Loucy (cell line): ENCODE results near the gene CAPN9.

ENCODE experiments used
- H2AFZ ChIP-seq: fragments of 200-600 bp; sonication (generic); 2 replicates; pipeline ENCODE4 v1.6.0; 2016; ENCODE audit warnings: antibody characterized with exemption, mild to moderate bottlenecking, low read length, moderate library complexity
- H3F3A ChIP-seq: fragments of 200-600 bp; 2 replicates; pipeline ENCODE4 v1.6.0; 2016; ENCODE audit warnings: antibody characterized with exemption, low read depth, mild to moderate bottlenecking
- H3K27me3 ChIP-seq: fragments of 200-600 bp; sonication (generic); 2 replicates; pipeline ENCODE4 v1.6.1; 2014; ENCODE audit warnings: low read length, mild to moderate bottlenecking; ENCODE audit not compliant: insufficient read depth, poor library complexity, severe bottlenecking
- H3K36me3 ChIP-seq: fragments of 200-600 bp; sonication (generic); 2 replicates; pipeline ENCODE4 v1.6.1; 2016; ENCODE audit warnings: low read length; ENCODE audit not compliant: insufficient read depth
- H3K4me1 ChIP-seq: fragments of 200-600 bp; sonication (generic); 2 replicates; pipeline ENCODE4 v1.5.1; 2014; ENCODE audit warnings: low read length, mild to moderate bottlenecking; ENCODE audit not compliant: insufficient read depth, poor library complexity, severe bottlenecking
- H3K4me2 ChIP-seq: fragments of 200-600 bp; sonication (generic); 2 replicates; pipeline ENCODE4 v1.6.0; 2014; ENCODE audit warnings: antibody characterized with exemption, low read length, low read depth, mild to moderate bottlenecking; ENCODE audit not compliant: poor library complexity, severe bottlenecking
- H3K4me3 ChIP-seq: fragments of 200-600 bp; sonication (generic); 2 replicates; pipeline ENCODE4 v1.5.1; 2014; ENCODE audit warnings: low read length, mild to moderate bottlenecking, mixed read lengths; ENCODE audit not compliant: poor library complexity, severe bottlenecking
- H3K79me2 ChIP-seq: fragments of 200-600 bp; sonication (generic); 2 replicates; pipeline ENCODE4 v1.6.1; 2014; ENCODE audit warnings: low read length; ENCODE audit not compliant: insufficient read depth
- H3K9ac ChIP-seq: fragments of 200-600 bp; sonication (generic); 2 replicates; pipeline ENCODE4 v1.6.0; 2014; ENCODE audit warnings: mild to moderate bottlenecking, low read depth, low read length, moderate library complexity; ENCODE audit not compliant: poor library complexity, severe bottlenecking
- H3K9me2 ChIP-seq: fragments of 200-600 bp; sonication (generic); replicated peaks from 2 replicates; pipeline ENCODE4 v1.6.1; 2016; ENCODE audit warnings: low read depth, low read length, mixed read lengths
- H3K9me3 ChIP-seq: fragments of 200-600 bp; sonication (generic); 2 replicates; pipeline ENCODE4 v1.6.1; 2014; ENCODE audit warnings: mild to moderate bottlenecking, antibody characterized with exemption, low read length, low read depth; ENCODE audit not compliant: insufficient read depth
- H4K20me1 ChIP-seq: fragments of 200-600 bp; sonication (generic); 2 replicates; pipeline ENCODE4 v1.6.0; 2014; ENCODE audit warnings: antibody characterized with exemption, low read length, mild to moderate bottlenecking; ENCODE audit not compliant: insufficient read depth, poor library complexity, severe bottlenecking
- EZH2phosphoT487 ChIP-seq: fragments of 200-600 bp; IDR thresholded peaks from 2 replicates; pipeline ENCODE4 v1.6.1; 2018; ENCODE audit warnings: antibody characterized with exemption, mild to moderate bottlenecking, moderate library complexity, borderline replicate concordance
- TF ChIP-seq, protein P1 (sequence below): fragments of 200-600 bp; sonication (generic); conservative IDR thresholded peaks from 2 replicates; pipeline ENCODE4 v1.5.1; 2014; ENCODE audit warnings: mild to moderate bottlenecking, antibody characterized with exemption, low read length

CAPN9 gene

GRCh38 chr1:230849451-230850224 lies 102.5 kb downstream of the CAPN9 start:
- Histone ChIP-seq H3K9me2 (no peaks in the 10 kb centered on the region), H3K9ac (no peak overlapping the region), H3K9me3 (no peaks in the 10 kb centered on the region), H3F3A (no peaks in the 10 kb centered on the region), H4K20me1 (no peaks in the 10 kb centered on the region), H3K4me3 (no peak overlapping the region), H2AFZ (no peak overlapping the region), H3K4me2 (no peak overlapping the region), H3K27me3 (no peaks in the 10 kb centered on the region), H3K79me2 (no peaks in the 10 kb centered on the region), H3K4me1 (peaks cover 5% of the 10 kb centered on the region), H3K36me3 (peaks cover 22% of the 10 kb centered on the region; the same call in 1 of the 2 replicates)
- TF ChIP-seq, protein P1, sequence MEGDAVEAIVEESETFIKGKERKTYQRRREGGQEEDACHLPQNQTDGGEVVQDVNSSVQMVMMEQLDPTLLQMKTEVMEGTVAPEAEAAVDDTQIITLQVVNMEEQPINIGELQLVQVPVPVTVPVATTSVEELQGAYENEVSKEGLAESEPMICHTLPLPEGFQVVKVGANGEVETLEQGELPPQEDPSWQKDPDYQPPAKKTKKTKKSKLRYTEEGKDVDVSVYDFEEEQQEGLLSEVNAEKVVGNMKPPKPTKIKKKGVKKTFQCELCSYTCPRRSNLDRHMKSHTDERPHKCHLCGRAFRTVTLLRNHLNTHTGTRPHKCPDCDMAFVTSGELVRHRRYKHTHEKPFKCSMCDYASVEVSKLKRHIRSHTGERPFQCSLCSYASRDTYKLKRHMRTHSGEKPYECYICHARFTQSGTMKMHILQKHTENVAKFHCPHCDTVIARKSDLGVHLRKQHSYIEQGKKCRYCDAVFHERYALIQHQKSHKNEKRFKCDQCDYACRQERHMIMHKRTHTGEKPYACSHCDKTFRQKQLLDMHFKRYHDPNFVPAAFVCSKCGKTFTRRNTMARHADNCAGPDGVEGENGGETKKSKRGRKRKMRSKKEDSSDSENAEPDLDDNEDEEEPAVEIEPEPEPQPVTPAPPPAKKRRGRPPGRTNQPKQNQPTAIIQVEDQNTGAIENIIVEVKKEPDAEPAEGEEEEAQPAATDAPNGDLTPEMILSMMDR, result no peak
- no peak for TF ChIP-seq EZH2phosphoT487

DNA sequence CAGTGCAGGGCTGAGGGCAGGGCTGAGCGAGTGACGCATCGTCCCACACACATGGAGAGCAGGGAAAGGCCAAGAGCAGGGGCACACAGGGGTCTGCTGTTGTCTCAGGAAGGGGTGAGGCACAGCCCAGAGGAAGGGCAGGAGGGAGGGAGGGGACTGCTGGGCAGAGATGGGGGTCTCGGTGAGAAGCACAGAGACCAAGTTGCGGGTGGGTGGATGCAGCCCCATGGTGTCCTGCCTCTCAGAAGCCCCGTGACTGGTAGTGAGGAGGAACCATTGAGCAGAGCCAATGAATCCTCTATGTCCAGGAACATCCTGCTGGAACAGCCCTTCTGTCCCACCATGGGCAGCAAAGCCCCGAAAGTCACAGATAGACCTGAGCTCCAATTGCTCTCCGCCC lies 103.4 kb downstream of the CAPN9 start:
- Histone ChIP-seq H3K79me2 (no peaks in the 10 kb centered on the region), H3K9me3 (no peaks in the 10 kb centered on the region), H3K4me1 (peaks cover 5% of the 10 kb centered on the region), H2AFZ (no peak overlapping the region), H3K27me3 (no peaks in the 10 kb centered on the region), H3K4me3 (no peak overlapping the region), H3K36me3 (peaks cover 31% of the 10 kb centered on the region; the same call in 1 of the 2 replicates), H3K4me2 (no peak overlapping the region), H3K9me2 (no peaks in the 10 kb centered on the region), H3K9ac (no peak overlapping the region), H4K20me1 (no peaks in the 10 kb centered on the region), H3F3A (no peaks in the 10 kb centered on the region)
- no peak for TF ChIP-seq EZH2phosphoT487
- TF ChIP-seq, protein P1, result no peak

DNA sequence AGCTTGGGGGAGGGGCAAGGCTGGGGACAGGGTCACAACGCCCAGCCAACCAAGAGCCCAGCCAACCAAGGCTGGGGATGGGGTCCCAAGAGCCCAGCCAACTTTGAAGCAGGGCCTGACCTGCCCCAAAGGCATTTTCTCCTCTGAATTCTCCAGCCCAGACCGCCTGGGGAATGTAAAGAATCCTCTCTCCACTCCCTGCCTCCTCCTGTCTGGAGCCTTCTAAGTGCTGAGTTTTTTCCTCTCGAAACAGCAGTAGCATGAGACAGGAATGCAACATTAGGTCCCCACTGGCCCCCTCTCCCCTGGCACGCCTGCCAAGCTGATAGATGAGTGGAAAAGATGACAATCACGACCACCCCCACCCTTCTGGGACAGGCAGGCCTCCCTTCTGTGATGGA lies 104.1 kb downstream of the CAPN9 start:
- Histone ChIP-seq H4K20me1 (no peaks in the 10 kb centered on the region), H3F3A (no peaks in the 10 kb centered on the region), H3K4me3 (no peak overlapping the region), H3K36me3 (peaks cover 32% of the 10 kb centered on the region; the same call in 1 of the 2 replicates), H3K4me2 (no peak overlapping the region), H3K9me2 (no peaks in the 10 kb centered on the region), H3K4me1 (peaks cover 5% of the 10 kb centered on the region), H2AFZ (no peak overlapping the region), H3K9me3 (no peaks in the 10 kb centered on the region), H3K27me3 (no peaks in the 10 kb centered on the region), H3K9ac (no peak overlapping the region), H3K79me2 (no peaks in the 10 kb centered on the region)
- no peak for TF ChIP-seq EZH2phosphoT487
- TF ChIP-seq, protein P1, result no peak
